G401 (cell line): ENCODE measurements around the gene L1TD1. TPM values are rescaled to one million over a fixed set of nuclear protein-coding genes. Genes with fewer than 3 reads are reported as not detected.
"Not testable (repeated sequence)": the region's sequence is repeated elsewhere in the genome, so short reads cannot be mapped to it uniquely, and the experiment has no call there.

Source experiments
- DNase-seq: peaks from one replicate; pipeline ENCODE4 v3.0.0-alpha.2; 2015; ENCODE audit warnings: low spot score
- in situ Hi-C: cut with HindIII; loops from 2 replicates; pipeline ENCODE4 v1.10.0; 2016; ENCODE audit warnings: low sequenced_read_pairs, mixed read lengths
- total RNA-seq: library from RNA; depleted of rRNA; stranded (reverse); fragments of >200 nt; shearing (Covaris generic); gene quantifications from 2 replicates; pipeline ENCODE4 v1.2.3, GENCODE V29; 2014

L1TD1 gene
- total RNA-seq, 1 experiment from 2014 or later, result not detected

- no peak for DNase-seq
These were observed 34.8 kb downstream of the L1TD1 start for GRCh38 chr1:62229468-62229867.

GRCh38 chr1:62229932-62230331 lies 35.3 kb downstream of the L1TD1 start:
- in situ Hi-C loops, result no loop called here
- DNase-seq, result no peak

More at GRCh38 chr1:62229468-62229867, 34.8 kb downstream of the L1TD1 start:
- in situ Hi-C loops, result no loop called here

- in situ Hi-C loops, result no loop called here
- no peak for DNase-seq
These were observed 36.1 kb downstream of the L1TD1 start for GRCh38 chr1:62230718-62231117.

GRCh38 chr1:62232871-62233278 lies 38.2 kb downstream of the L1TD1 start:
- in situ Hi-C loops, result no loop called here
- no peak for DNase-seq

GRCh38 chr1:62233926-62234450 lies 39.3 kb downstream of the L1TD1 start:
- in situ Hi-C loops, result no loop called here
- DNase-seq, result no peak

- DNase-seq, result no peak
- in situ Hi-C loops, result no loop called here
These were observed 40.0 kb downstream of the L1TD1 start for GRCh38 chr1:62234688-62235087.

- DNase-seq, result no peak
- in situ Hi-C loops, result no loop called here
These were observed 40.9 kb downstream of the L1TD1 start for GRCh38 chr1:62235576-62235975.

GRCh38 chr1:62237361-62237760 lies 42.7 kb downstream of the L1TD1 start:
- in situ Hi-C loops, result no loop called here
- no peak for DNase-seq

GRCh38 chr1:62237950-62238374 lies 43.3 kb downstream of the L1TD1 start:
- no peak for DNase-seq
- in situ Hi-C loops, result no loop called here

- DNase-seq, result no peak
- in situ Hi-C loops, result no loop called here
These were observed 43.9 kb downstream of the L1TD1 start for GRCh38 chr1:62238507-62238906.

- in situ Hi-C loops, DNase-seq: not testable (repeated sequence)
These were observed 45.2 kb downstream of the L1TD1 start for GRCh38 chr1:62239652-62240403.

GRCh38 chr1:62240651-62241370 lies 46.2 kb downstream of the L1TD1 start:
- DNase-seq, result no peak
- in situ Hi-C loops, result no loop called here

GRCh38 chr1:62241371-62242131 lies 46.9 kb downstream of the L1TD1 start:
- in situ Hi-C loops, result no loop called here
- DNase-seq, result no peak

- DNase-seq, in situ Hi-C loops: not testable (repeated sequence)
These were observed 49.7 kb downstream of the L1TD1 start for GRCh38 chr1:62244380-62244779.

GRCh38 chr1:62245201-62245600 lies 50.6 kb downstream of the L1TD1 start:
- DNase-seq, result no peak
- in situ Hi-C loops, result no loop called here

GRCh38 chr1:62247391-62248168 lies 52.9 kb downstream of the L1TD1 start:
- peak; percentile 16 for DNase-seq
- in situ Hi-C loops, result no loop called here

GRCh38 chr1:62250126-62250726 lies 55.6 kb downstream of the L1TD1 start:
- in situ Hi-C loops, result no loop called here
- DNase-seq, result no peak

- DNase-seq, result no peak
- in situ Hi-C loops, result no loop called here
These were observed 64.9 kb downstream of the L1TD1 start for GRCh38 chr1:62259551-62259950.

GRCh38 chr1:62260688-62261087 lies 66.0 kb downstream of the L1TD1 start:
- DNase-seq, result no peak
- in situ Hi-C loops, result no loop called here
